LoVo (cell line): ENCODE measurements around the gene MED12.

Experiments used
- DNase-seq: peaks from one replicate; pipeline ENCODE4 v3.0.0-alpha.2; 2016; ENCODE audit warnings: low spot score

MED12 gene

GRCh38 chrX:71118032-71118984 lies at the start of gene MED12:
TSS of gene MED12 (plus strand) at chrX:71118596. CDS start at chrX:71118755, 159 bp downstream.
- peak; percentile 54 for DNase-seq

- no peak for DNase-seq
These were observed 47.9 kb upstream of the MED12 start for GRCh38 chrX:71070531-71070930.

- no peak for DNase-seq
These were observed 36.9 kb upstream of the MED12 start for GRCh38 chrX:71081330-71082123.

- DNase-seq: no peak
These were observed 36.2 kb upstream of the MED12 start for GRCh38 chrX:71082124-71082647.

GRCh38 chrX:71082822-71083221 lies 35.6 kb upstream of the MED12 start:
- no peak for DNase-seq

GRCh38 chrX:71085900-71086299 lies 32.5 kb upstream of the MED12 start:
- no peak for DNase-seq

- no peak for DNase-seq
These were observed 27.1 kb upstream of the MED12 start for GRCh38 chrX:71091263-71091662.

- no peak for DNase-seq
These were observed 23.4 kb upstream of the MED12 start for GRCh38 chrX:71095033-71095432.

- DNase-seq: peak; percentile 76
These were observed 22.8 kb upstream of the MED12 start, which contains the start of gene FOXO4 for GRCh38 chrX:71095555-71095980. TSS of gene FOXO4 (plus strand) at chrX:71095851. CDS start at chrX:71096529, 678 bp downstream.

GRCh38 chrX:71095981-71096759 lies 22.2 kb upstream of the MED12 start:
- no peak for DNase-seq

GRCh38 chrX:71096760-71097032 lies 21.7 kb upstream of the MED12 start:
- DNase-seq: no peak

- no peak for DNase-seq
These were observed 20.1 kb upstream of the MED12 start for GRCh38 chrX:71098302-71098701.

- no peak for DNase-seq
These were observed 19.4 kb upstream of the MED12 start for GRCh38 chrX:71098951-71099506.

GRCh38 chrX:71099736-71100135 lies 18.7 kb upstream of the MED12 start:
- no peak for DNase-seq

GRCh38 chrX:71100581-71101505 lies 17.6 kb upstream of the MED12 start:
- no peak for DNase-seq

GRCh38 chrX:71102292-71102691 lies 16.1 kb upstream of the MED12 start:
- DNase-seq: no peak

- no peak for DNase-seq
These were observed 15.0 kb upstream of the MED12 start for GRCh38 chrX:71103110-71103983.

GRCh38 chrX:71105628-71106027 lies 12.8 kb upstream of the MED12 start:
- no peak for DNase-seq

GRCh38 chrX:71106427-71106826 lies 12.0 kb upstream of the MED12 start, which contains the start of gene CXorf65:
TSS of gene CXorf65 (minus strand) at chrX:71106740. CDS start at chrX:71106556, 184 bp downstream.
- no peak for DNase-seq
